ENCODE results near the gene PRAC1.
A peak's percentile ranks its signal among the peaks of the same experiment; 100 is the strongest.

The PRAC1 gene

DNA sequence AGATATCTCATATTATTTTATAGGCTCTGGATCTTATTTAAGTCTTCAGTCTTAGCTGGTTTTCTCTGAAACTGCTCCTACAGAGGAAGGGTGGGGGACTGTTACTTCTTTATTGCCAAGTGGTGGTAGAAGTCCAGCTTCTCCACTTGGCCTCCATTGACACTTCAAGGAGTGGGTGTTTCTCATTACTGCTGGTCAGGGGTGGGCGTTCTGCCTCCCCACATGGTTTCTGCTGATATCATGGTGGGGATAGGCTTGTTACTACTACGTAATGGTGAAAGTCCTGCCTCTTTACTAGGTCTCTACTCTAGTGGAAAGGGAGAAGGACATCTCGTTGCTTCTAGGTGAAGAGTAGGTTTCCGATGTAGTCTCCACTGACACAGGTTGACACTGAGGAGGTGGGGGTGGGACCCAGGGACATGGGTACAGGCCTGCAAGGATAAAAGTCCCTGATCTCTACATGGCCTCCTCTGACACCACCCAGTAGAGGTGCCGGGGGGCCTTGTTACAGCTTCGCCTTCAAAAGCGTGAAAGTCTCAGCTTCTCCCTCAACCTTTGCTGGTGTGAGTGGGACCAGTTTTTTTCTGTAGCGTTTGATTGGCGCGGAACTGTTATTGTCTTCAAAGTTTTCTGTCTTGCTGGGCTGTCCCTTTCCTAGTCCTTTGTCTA lies 20.3 kb downstream of the PRAC1 start:
- no peak for DNase-seq

DNA sequence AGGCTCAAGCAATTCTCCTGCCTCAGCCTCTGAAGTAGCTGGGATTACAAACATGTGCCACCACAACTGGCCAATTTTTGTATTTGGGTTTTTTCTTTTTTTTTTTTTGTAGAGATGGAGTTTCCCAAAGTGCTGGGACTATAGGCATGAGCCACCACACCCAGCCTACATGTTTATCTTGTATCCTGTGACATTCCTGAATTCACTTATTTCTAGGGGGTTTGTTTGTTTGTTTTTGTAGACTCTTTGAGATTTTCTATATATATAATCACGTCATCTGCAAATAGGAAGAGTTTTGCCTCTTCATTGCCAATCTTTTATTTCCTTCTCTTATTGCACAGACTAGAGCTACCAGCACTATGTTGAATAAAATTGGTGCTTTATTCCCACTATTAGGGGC lies 29.1 kb downstream of the PRAC1 start:
- no peak for DNase-seq

- DNase-seq: no peak
Observed at GRCh38 chr17:48692049-48692448, 30.3 kb downstream of the PRAC1 start.

DNA sequence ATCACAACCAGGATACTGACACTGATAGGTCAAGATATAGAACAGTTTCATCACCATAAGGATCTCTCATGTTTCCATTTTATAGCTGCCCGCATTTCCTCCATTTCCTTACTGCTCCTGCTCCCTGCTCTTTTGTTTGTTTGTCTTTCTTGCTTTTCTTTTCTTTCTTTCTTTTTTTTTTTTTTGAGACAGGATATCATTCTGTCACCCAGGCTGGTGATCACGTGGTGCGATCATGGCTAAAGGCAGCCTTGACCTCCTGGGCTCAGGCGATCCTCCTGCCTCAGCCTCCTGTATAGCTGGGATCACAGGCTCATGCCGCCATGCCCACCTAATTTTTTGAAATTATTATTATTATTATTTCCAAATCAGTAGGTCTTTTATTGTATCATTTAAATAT lies 31.7 kb downstream of the PRAC1 start:
- DNase-seq: no peak

- DNase-seq: no peak
Observed at GRCh38 chr17:48681609-48682008, 40.7 kb downstream of the PRAC1 start.

DNA sequence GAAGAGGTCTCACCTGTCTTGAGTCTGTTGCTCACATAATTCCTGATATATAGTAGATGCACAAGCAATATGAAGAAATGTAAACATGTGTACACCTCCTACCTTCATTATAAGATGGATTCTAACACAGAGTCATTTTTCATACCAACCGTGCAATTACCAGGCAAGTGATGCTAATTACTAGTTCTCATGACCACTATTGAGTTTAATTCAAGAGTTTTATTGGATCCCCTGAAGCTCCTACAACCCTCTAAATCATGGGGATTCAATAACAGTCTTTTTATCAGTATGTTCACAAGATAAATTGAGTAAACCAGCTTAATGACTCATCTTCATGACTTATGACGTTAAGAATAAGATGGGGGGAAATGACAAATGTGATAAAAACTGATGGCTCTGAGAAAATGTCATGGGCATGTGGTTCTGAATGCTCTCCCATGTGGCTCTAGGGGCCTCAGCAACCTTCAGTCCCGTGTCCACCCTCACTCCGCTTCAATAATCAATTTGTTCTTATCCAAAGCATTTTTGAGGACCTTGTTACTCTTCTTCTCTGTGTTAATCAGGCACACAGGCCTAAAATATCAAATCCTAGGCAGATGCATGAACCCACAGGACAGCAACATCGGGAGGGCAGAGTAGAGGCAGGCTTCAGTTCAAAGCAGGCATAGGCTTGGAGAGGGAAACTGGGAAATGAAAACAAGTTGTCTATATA lies 42.8 kb downstream of the PRAC1 start:
- DNase-seq: no peak

DNA sequence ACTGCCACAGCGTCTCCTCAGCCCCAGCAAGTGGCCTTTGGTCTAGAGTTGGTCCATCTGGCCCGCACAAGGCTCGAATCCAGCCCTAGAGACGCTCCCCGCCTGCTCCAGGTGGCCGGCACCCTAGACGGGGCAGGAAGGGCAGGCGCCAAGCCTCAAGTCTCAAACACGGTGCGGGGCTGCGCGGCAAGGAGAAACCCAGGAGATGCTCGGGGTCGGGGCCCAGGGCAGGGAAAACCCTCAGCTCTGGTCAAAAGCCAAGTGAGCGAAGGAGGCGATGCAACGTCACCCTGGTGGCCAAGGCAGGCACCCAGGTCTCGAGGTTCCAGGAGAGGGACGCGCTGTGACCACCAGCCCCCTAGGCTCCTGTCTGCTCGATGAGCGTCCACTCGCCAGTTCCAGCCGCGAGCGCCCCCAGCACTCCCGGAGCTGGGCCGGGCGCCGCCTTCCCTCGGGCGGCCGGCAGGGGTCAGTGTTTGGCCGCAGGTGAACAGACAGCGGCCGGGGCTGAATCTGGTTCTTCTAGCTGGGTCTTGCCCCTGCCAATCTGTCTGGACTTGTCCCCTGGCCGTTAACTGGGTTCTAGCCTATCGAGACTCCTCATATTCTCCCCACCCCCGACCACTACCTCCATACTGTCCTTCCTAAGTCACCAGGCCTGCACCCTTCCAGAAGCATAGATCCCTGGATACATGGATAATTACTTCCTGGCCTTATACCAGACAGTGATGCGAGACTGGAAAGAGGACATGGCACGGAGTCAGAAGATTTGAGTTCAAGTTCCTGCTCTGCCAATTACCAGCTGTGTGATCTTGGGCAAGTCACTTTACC lies 44.0 kb downstream of the PRAC1 start:
- peak; percentile 62 for DNase-seq

- no peak for DNase-seq
Observed at GRCh38 chr17:48676963-48677558, 45.3 kb downstream of the PRAC1 start.

DNA sequence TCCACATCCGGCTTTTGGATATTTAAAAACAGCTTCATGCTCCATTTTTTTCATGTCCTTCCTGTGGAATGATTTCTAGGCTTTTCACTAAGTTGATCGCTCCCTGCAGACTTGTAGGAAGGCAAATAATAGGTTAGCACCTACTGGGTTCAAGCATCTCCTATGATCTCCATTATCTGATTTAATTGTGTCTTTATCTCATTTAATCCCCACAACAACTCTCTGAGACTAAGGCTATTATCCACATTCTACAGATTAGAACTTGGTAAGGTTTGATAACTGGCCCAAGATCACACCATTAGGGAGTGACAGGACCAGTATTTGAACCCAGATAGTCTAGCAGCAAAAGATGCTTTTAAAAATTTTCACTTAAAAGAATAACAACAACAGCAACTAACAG lies 50.0 kb downstream of the PRAC1 start:
- DNase-seq: no peak

All from fibroblast of skin of scalp (primary cell).